Measurements from ENCODE around the gene RPN1. TPM values are rescaled to one million over a fixed set of nuclear protein-coding genes. Genes with fewer than 3 reads are reported as not detected.

The RPN1 gene
- total RNA-seq, 5 donors from 2014 or later (not counting 1 experiment from before 2014, with no cell fraction given), result 86.1 to 119 (median 100) TPM

Other genes starting within 250 kb of the RPN1 start
- gene DNAJB8, start 183.9 kb downstream of the RPN1 start, total RNA-seq, result not detected
- 1 to 10 TPM in 4 of 5 donors, under 1 TPM in 1; 0.98 to 4.6 (median 3.5) TPM for gene GATA2, start 157.6 kb downstream of the RPN1 start, total RNA-seq
- 100 to 1,000 TPM; 130 to 161 (median 140) TPM for gene RAB7A, start 75.4 kb upstream of the RPN1 start, total RNA-seq
- gene ACAD9, start 228.8 kb upstream of the RPN1 start, total RNA-seq, result 10 to 100 TPM; 45.1 to 91.5 (median 54.3) TPM